NOMO-1 (cell line): ENCODE measurements around the gene JUN.

Experiments
- DNase-seq, 2 experiments: peaks; one replicate each; lab custom pipeline; 2025; ENCODE audit not compliant: unreplicated experiment in 2 of 2; lab: John Stamatoyannopoulos, UW

The JUN gene

GRCh38 chr1:58783993-58784757, at the start of gene JUN:
TSS of gene JUN (minus strand) at chr1:58784047. CDS start at chr1:58783070, 977 bp downstream.
- DNase-seq: peak; percentile 91 to 93

DNA sequence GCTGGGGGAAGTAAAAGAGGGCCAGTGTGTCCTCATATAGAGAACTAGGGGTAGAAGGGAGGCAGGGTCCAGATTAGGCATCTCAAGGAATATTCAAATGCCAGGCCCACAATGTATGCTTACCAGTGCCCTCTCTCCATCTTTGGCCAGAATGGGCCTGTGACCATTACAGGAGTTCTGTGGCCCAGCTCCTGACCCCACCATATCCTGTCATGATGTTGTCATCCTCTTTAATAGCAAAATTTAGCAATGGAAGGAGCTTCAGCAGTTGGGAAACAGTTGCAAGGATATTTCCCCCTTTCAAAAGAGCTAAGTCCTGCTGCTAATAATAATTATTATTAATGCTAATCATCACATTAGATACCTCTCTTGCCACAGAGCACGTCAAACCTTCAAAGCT, 49.3 kb upstream of the JUN start:
- no peak for DNase-seq

DNA sequence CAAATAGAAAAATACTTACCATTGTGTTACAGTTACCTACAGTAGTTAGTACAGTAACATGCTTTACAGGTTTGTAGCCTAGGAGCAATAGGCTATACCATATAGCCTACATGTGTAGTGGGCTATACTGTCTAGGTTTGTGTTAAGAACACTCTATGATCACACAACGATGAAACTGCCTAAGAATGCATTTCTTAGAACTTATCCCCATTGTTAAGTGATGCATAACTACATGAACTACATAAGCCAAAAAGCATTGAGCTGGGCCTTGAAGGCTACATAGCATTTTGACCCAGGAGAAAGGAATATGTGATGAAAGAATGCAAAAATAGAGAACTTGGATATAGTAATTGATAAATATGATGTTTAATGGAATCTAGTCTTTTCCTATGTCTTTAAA, 46.4 kb upstream of the JUN start:
- DNase-seq: no peak

- DNase-seq: no peak
Measured at GRCh38 chr1:58829866-58830265, 46.0 kb upstream of the JUN start.

- DNase-seq: no peak
Measured at GRCh38 chr1:58827298-58827697, 43.5 kb upstream of the JUN start.

GRCh38 chr1:58824753-58825389, 41.0 kb upstream of the JUN start:
- no peak for DNase-seq

GRCh38 chr1:58823481-58824010, 39.7 kb upstream of the JUN start:
- no peak for DNase-seq

GRCh38 chr1:58821309-58821708, 37.5 kb upstream of the JUN start:
- DNase-seq: no peak

DNA sequence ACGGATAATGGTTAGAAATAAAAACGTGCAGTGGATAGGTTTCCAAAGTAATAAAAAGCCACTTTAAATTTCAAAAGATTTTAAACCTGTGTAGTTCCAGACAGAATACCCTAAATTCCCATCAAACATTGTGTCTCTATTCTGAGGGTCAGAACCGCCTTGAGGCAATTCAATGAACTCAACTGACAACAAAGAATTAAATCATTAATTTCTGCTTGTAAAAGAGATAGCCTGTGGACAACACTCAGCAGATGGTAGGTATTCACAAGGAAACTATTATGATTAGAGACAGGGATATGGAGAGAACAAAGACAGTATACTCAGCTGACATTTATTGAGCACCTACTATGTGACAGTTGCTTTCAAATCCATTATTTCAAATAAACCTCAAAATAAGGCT, 35.1 kb upstream of the JUN start:
- DNase-seq: no peak

DNA sequence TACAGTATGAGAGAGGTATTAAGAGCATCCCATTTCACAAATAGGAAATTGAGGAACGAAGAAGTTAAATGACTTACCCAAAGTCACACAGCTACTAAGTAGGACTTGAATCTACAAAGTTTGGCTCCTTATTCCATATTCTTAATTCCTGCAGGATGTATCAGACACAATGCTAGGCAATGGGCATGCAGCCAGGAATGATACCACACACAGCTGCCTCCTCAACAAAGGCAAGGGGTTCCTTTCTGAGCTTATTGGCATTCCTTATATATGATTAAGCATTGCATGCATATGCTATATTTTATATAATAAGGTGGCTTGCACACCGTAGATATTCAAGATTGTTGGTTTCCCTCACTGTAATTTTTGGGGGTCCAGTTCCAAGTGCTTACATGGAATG, 34.2 kb upstream of the JUN start:
- no peak for DNase-seq

- no peak for DNase-seq
Measured at GRCh38 chr1:58816747-58817221, 32.9 kb upstream of the JUN start.

- peak; percentile 90 to 92 for DNase-seq
Measured at GRCh38 chr1:58816072-58816746, 32.4 kb upstream of the JUN start.

- peak; percentile 11 to 39 for DNase-seq
Measured at GRCh38 chr1:58815686-58816071, 31.8 kb upstream of the JUN start.

GRCh38 chr1:58815069-58815685, 31.3 kb upstream of the JUN start:
- DNase-seq: peak; percentile 64 to 76

- DNase-seq: no peak
Measured at GRCh38 chr1:58814251-58815068, 30.6 kb upstream of the JUN start.

DNA sequence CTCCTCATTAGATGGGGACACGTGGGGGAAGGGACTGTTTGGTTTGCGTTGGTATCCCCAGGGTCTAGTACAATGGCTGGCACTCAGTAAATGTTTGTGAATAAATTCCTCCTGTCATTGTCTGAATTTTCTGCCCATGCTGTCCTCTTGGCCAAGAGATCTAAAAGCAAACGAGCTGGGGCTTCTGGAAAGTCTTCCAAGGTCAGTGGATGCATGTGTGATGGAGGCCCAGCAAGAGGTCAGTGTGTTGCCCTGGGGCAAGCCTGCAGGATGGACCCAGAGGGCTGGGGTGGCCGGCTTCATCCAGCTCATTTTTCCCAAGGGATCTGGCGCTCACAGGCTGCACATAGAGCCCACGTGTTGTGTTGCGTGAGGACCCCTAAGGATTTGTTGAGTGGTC, 30.0 kb upstream of the JUN start:
- no peak for DNase-seq

GRCh38 chr1:58813361-58813760, 29.5 kb upstream of the JUN start:
- no peak for DNase-seq

GRCh38 chr1:58812926-58813325, 29.1 kb upstream of the JUN start:
- DNase-seq: no peak

GRCh38 chr1:58812468-58812867, 28.6 kb upstream of the JUN start:
- DNase-seq: no peak

GRCh38 chr1:58811303-58811702, 27.5 kb upstream of the JUN start:
- DNase-seq: no peak
